ENCODE measurements around the gene ARHGAP33.
"Not testable (repeated sequence)": the region's sequence is repeated elsewhere in the genome, so short reads cannot be mapped to it uniquely, and the experiment has no call there.

ARHGAP33 gene

GRCh38 chr19:35755550-35756376 is 19.6 kb upstream of the ARHGAP33 start:
- no peak for DNase-seq

GRCh38 chr19:35756377-35757230 is 18.8 kb upstream of the ARHGAP33 start, which contains the start of gene HSPB6:
HSPB6 (minus strand) TSS chr19:35757029; CDS start chr19:35757008, 21 bp downstream.
- no peak for DNase-seq

- peak; percentile 89 for DNase-seq
These were observed 18.1 kb upstream of the ARHGAP33 start for GRCh38 chr19:35757231-35757748.

GRCh38 chr19:35757749-35758608 is 17.4 kb upstream of the ARHGAP33 start, which contains the start of gene PROSER3:
PROSER3 (plus strand) TSS chr19:35758176; CDS start chr19:35758216, 40 bp downstream.
- peak; percentile 98 for DNase-seq

- DNase-seq = no peak
These were observed 15.7 kb upstream of the ARHGAP33 start for GRCh38 chr19:35759697-35760096.

GRCh38 chr19:35760711-35761349 is 14.5 kb upstream of the ARHGAP33 start:
- DNase-seq = no peak

- DNase-seq = no peak
These were observed 10.7 kb upstream of the ARHGAP33 start for GRCh38 chr19:35764432-35765315.

GRCh38 chr19:35766571-35767104 is 8.7 kb upstream of the ARHGAP33 start:
- DNase-seq = no peak

GRCh38 chr19:35767288-35768081 is 7.9 kb upstream of the ARHGAP33 start:
- no peak for DNase-seq

- no peak for DNase-seq
These were observed 7.3 kb upstream of the ARHGAP33 start for GRCh38 chr19:35768082-35768421.

- not testable (repeated sequence) for DNase-seq
These were observed 3.0 kb upstream of the ARHGAP33 start for GRCh38 chr19:35772362-35772761.

GRCh38 chr19:35773020-35773806 is 2.2 kb upstream of the ARHGAP33 start:
- DNase-seq = no peak

- no peak for DNase-seq
These were observed 904 bp upstream of the ARHGAP33 start for GRCh38 chr19:35774274-35775045.

GRCh38 chr19:35775046-35775297 is 392 bp upstream of the ARHGAP33 start:
- no peak for DNase-seq

- DNase-seq = peak; percentile 6
These were observed 881 bp downstream of the ARHGAP33 start for GRCh38 chr19:35776102-35776788.

GRCh38 chr19:35777086-35777841 is 1.9 kb downstream of the ARHGAP33 start:
- no peak for DNase-seq

GRCh38 chr19:35777961-35778360 is 2.6 kb downstream of the ARHGAP33 start:
- DNase-seq = no peak
